Retinal pigment epithelial cell (primary cell): ENCODE results near the gene MEX3B.
A peak's percentile ranks its signal among the peaks of the same experiment; 100 is the strongest.

Experiments used
- DNase-seq: peaks from one replicate; pipeline ENCODE4 v3.0.0-alpha.2; 2010; ENCODE audit warnings: low read depth
- H3K4me3 ChIP-seq: 2 replicates; pipeline ENCODE4 v1.5.1; 2011; ENCODE audit warnings: mild to moderate bottlenecking, low read length, control low read depth, moderate library complexity
- CTCF ChIP-seq: conservative IDR thresholded peaks from 2 replicates; pipeline ENCODE4 v1.5.1; 2011; ENCODE audit warnings: low read depth, low read length, control low read depth, inconsistent platforms

MEX3B gene

DNA sequence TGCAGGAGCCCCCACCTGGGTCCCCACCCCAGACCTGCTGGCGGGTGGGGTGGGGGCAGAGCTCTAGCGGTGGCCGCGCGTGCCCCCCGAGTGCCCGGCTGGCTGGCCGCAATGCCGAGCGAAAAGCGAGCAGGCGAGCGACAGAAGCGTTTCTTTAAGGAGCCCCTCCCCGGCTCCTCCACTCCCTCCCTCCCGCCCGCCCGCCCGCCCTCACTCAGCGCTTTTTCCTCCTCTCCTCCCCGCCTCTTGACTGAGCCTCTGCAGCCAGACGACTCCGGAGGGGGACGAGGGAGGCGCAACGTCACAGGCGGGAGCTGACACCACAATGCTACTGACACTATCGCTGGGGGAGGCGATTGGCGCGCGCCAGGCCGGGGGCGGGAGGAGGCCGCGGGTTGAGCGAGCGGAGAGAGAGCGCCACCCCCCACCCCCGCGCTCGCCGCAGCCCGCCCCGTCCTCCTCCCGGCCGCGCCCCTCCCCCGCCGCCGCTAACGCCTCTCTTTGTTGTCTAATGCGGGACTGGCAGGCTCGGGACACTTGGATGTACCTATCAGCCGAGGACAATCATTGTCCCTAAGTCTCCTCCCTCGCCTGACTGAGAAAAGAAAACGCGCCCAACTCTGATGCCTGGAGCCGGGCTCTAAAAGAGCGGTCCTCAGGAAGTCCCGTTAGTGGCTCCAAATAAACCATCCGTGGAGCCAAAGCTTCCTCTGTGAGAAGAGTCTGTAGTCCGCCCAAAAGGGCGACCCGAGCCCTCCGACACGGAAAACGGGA, at the start of gene MEX3B:
TSS of gene MEX3B (minus strand) at position 127 of the 774 bp plus-strand sequence. CDS start 313 bp downstream, outside the sequence.
- no peak for TF ChIP-seq CTCF
- DNase-seq, result peak; percentile 92
- H3K4me3 ChIP-seq, result peak within 1 kb of the TSS; percentile 90

GRCh38 chr15:82093774-82094211, 48.0 kb upstream of the MEX3B start:
- DNase-seq, result peak; percentile 39
- no peak for TF ChIP-seq CTCF
- peak overlapping the region; percentile 9 for H3K4me3 ChIP-seq

- TF ChIP-seq CTCF, result no peak
- no peak overlapping the region for H3K4me3 ChIP-seq
- no peak for DNase-seq
These were observed 47.5 kb upstream of the MEX3B start for GRCh38 chr15:82093325-82093724.

- no peak overlapping the region for H3K4me3 ChIP-seq
- DNase-seq, result no peak
- no peak for TF ChIP-seq CTCF
These were observed 45.9 kb upstream of the MEX3B start for GRCh38 chr15:82091636-82092140.

DNA sequence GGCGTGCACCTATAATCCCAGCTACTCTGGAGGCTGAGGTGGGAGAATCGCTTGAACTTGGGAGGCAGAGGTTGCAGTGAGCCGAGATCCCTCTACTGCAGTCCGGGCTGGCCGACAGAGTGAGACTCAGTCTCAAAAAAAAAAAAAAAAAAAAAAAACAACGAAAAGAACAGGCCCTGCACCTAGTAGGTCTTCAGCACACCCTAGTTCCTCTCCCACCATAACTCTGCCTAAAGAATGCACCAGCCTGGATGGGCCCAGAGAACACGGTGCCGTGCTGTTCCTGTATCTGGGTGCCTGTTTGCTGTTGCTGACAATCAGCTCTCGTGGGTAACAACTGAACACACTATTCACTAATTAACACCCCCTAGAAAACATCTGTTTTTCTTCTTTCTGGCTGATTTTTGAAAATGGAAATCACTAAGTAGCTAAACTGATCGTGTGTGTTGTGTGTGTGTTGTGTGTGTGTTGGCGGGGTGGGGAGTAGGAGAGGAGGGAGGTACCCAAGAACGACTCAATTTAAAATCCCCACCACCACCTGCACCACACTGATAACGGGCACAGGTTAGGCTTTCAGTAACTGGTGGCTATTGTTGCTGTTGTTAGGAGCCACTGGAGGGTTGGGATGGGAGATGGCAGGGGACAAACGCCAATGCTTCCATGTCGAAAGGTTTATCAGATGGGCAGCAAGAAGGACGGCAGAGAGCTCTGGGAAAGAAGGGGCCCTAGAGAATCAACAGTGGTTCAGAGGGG, 40.6 kb upstream of the MEX3B start:
- no peak for TF ChIP-seq CTCF
- no peak for DNase-seq
- no peak overlapping the region for H3K4me3 ChIP-seq

DNA sequence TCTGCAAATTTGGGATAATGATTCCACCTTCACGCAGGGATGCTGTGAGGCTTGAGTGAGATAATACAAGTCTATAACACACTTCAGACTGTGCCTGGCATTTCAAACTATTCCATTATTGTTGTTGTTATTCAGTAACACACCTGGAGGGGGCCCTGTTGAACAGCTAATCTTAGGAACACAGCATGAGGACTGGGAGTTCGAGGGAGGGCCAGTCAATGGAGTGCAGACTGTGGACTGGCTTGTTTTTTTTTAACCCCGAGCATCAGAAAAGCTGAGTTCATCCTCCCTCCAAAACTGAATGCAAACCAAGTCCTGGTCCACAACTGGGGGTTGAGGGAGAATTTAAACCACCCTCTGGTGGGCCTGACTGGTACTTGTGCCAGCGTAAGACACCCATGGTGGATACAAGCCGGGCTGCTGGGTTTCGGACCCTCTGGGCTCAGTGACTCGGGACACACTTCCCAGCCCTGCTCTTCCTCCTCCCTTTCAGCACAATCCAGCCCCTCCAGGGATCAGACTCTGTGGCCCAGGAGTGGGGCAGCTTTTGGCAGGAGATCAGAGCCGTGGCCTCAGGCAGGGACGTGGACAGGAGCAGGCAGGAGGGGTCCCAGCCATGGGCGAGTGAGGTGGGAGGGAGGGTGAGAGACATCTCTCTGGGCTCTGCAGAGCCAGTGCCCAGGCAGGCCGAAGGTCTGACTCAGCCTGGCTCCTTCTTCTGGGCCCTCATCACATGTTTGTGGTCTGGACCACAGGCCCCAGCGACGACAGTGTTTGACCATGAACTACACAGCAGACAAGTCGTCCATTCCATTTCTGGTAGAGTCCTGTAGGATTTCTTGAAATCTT, 36.3 kb upstream of the MEX3B start:
- peak; percentile 50 for TF ChIP-seq CTCF
- DNase-seq, result peak; percentile 81
- no peak overlapping the region for H3K4me3 ChIP-seq
